H1 (cell line): Measurements from ENCODE around the gene LDAH. TPM values are rescaled to one million over a fixed set of nuclear protein-coding genes. Genes with fewer than 3 reads are reported as not detected.

Experiments
- CTCF ChIA-PET: fragments of 300-600 bp; sonication (Branson Sonifier 250); formaldehyde crosslinking; loops from one replicate; lab custom pipeline; 2021; ENCODE audit not compliant: partially characterized antibody; lab: Charles Lee
- POLR2A ChIA-PET: fragments of 300-600 bp; sonication (Branson Sonifier 250); formaldehyde crosslinking; loops from one replicate; lab custom pipeline; 2021; ENCODE audit warnings: inconsistent platforms; ENCODE audit not compliant: partially characterized antibody; lab: Charles Lee
- DNase-seq, 2 experiments: peaks; one replicate each; pipeline versions ENCODE4 v3.0.0 to v3.0.0-alpha.2; 2010 to 2022; ENCODE audit warnings: low spot score in 2 of 2, low read depth in 1 of 2, mixed read lengths in 1 of 2
- FAIRE-seq: peaks from 2 replicates; lab custom pipeline; 2011; peaks lifted over from hg19 to GRCh38; lab: Jason Lieb, UNC
- H2AFZ ChIP-seq: 2 replicates; pipeline ENCODE4 v1.8.1; 2012; ENCODE audit warnings: low read length, inconsistent platforms
- H2AK5ac ChIP-seq: 2 replicates; pipeline ENCODE4 v1.6.1; 2013; ENCODE audit warnings: low read depth, low read length
- H2BK120ac ChIP-seq: replicated peaks from 2 replicates; pipeline ENCODE3; 2013; ENCODE audit warnings: low read depth, low read length, inconsistent platforms
- H2BK12ac ChIP-seq: 2 replicates; pipeline ENCODE4 v1.6.1; 2013; ENCODE audit warnings: low read depth, low read length
- H2BK15ac ChIP-seq: 2 replicates; pipeline ENCODE4 v1.6.1; 2013; ENCODE audit warnings: low read length
- H2BK20ac ChIP-seq: 2 replicates; pipeline ENCODE4 v1.6.1; 2013; ENCODE audit warnings: low read length
- H2BK5ac ChIP-seq: 2 replicates; pipeline ENCODE4 v1.6.1; 2013; ENCODE audit warnings: low read depth, low read length
- H3K14ac ChIP-seq: 2 replicates; pipeline ENCODE4 v1.6.1; 2013; ENCODE audit warnings: inconsistent platforms; ENCODE audit not compliant: insufficient read length
- H3K18ac ChIP-seq: 2 replicates; pipeline ENCODE4 v1.6.1; 2013; ENCODE audit warnings: low read length; ENCODE audit errors: extremely low read depth
- H3K23ac ChIP-seq: 2 replicates; pipeline ENCODE4 v1.6.1; 2013; ENCODE audit warnings: inconsistent platforms; ENCODE audit not compliant: insufficient read length
- H3K23me2 ChIP-seq: 2 replicates; pipeline ENCODE4 v1.6.1; 2013; ENCODE audit warnings: low read depth, low read length
- H3K27ac ChIP-seq: 2 replicates; pipeline ENCODE4 v1.6.1; 2011; ENCODE audit warnings: low read depth, low read length, inconsistent platforms
- H3K27me3 ChIP-seq, 4 experiments: replicated peaks in 1 of 4; 1 replicate in 1 of 4; 2 replicates in 3 of 4; pipeline versions ENCODE4 v1.6.1 to v1.8.1; 2011 to 2013; ENCODE audit warnings: low read length in 3 of 4, mild to moderate bottlenecking in 3 of 4, inconsistent platforms in 2 of 4, mixed read lengths in 2 of 4, moderate library complexity in 1 of 4; ENCODE audit not compliant: control insufficient read depth in 3 of 4, insufficient read depth in 3 of 4; ENCODE audit errors: extremely low read depth in 1 of 4
- H3K36me3 ChIP-seq, 4 experiments: 2 replicates each; pipeline versions ENCODE4 v1.6.1 to v1.8.1; 2011 to 2013; ENCODE audit warnings: mild to moderate bottlenecking in 4 of 4, low read length in 3 of 4, moderate library complexity in 2 of 4, control low read depth in 1 of 4, inconsistent platforms in 1 of 4; ENCODE audit not compliant: insufficient read depth in 4 of 4, control insufficient read depth in 2 of 4
- H3K4ac ChIP-seq: replicated peaks from 2 replicates; pipeline ENCODE3; 2013; ENCODE audit warnings: low read length, low read depth, mixed read lengths, inconsistent platforms; ENCODE audit not compliant: insufficient read length
- H3K4me1 ChIP-seq, 4 experiments: replicated peaks in 1 of 4; 1 replicate in 1 of 4; 2 replicates in 3 of 4; pipeline versions ENCODE4 v1.6.1 to v1.8.1; 2011 to 2013; ENCODE audit warnings: low read length in 3 of 4, inconsistent platforms in 2 of 4, mixed read lengths in 1 of 4; ENCODE audit not compliant: insufficient read depth in 4 of 4, control insufficient read depth in 3 of 4
- H3K4me2 ChIP-seq, 2 experiments: 2 replicates each; pipeline versions ENCODE4 v1.6.1 to v1.8.1; 2011 to 2013; ENCODE audit warnings: low read depth in 2 of 2, low read length in 2 of 2, control low read depth in 1 of 2, inconsistent platforms in 1 of 2, mild to moderate bottlenecking in 1 of 2; ENCODE audit not compliant: insufficient read depth in 1 of 2
- H3K4me3 ChIP-seq, 4 experiments: fragments of 200-600, 300-600 bp in 1 of 4; sonication (generic), shearing (Covaris generic), sonication (Bioruptor Twin) in 1 of 4; 2 replicates each; pipeline versions ENCODE4 v1.5.1 to v1.8.1; 2011 to 2016; ENCODE audit warnings: low read length in 4 of 4, low read depth in 3 of 4, control low read depth in 2 of 4, inconsistent platforms in 2 of 4, mild to moderate bottlenecking in 2 of 4, mixed read lengths in 1 of 4, moderate library complexity in 1 of 4; ENCODE audit not compliant: insufficient read depth in 2 of 4; ENCODE audit errors: extremely low read depth in 1 of 4
- H3K56ac ChIP-seq: replicated peaks from 2 replicates; pipeline ENCODE3; 2013; ENCODE audit warnings: low read depth, mild to moderate bottlenecking, mixed read lengths, low read length, inconsistent platforms; ENCODE audit not compliant: insufficient read length
- H3K79me1 ChIP-seq: 2 replicates; pipeline ENCODE4 v1.6.1; 2013; ENCODE audit warnings: low read depth, low read length, control low read depth
- H3K79me2 ChIP-seq, 2 experiments: 2 replicates each; pipeline versions ENCODE4 v1.6.1 to v1.8.1; 2012 to 2013; ENCODE audit warnings: low read length in 2 of 2, mild to moderate bottlenecking in 2 of 2, inconsistent platforms in 1 of 2; ENCODE audit not compliant: insufficient read depth in 2 of 2, control insufficient read depth in 1 of 2
- H3K9ac ChIP-seq, 4 experiments: replicated peaks in 1 of 4; 1 replicate in 1 of 4; 2 replicates in 3 of 4; pipeline versions ENCODE4 v1.6.1 to v1.8.1; 2011 to 2013; ENCODE audit warnings: low read depth in 3 of 4, low read length in 3 of 4, control low read depth in 2 of 4, mild to moderate bottlenecking in 2 of 4, moderate library complexity in 2 of 4, inconsistent platforms in 1 of 4; ENCODE audit errors: extremely low read depth in 1 of 4
- H3K9me3 ChIP-seq, 2 experiments: 2 replicates each; pipeline versions ENCODE4 v1.6.1 to v1.8.1; 2012 to 2013; ENCODE audit warnings: mild to moderate bottlenecking in 2 of 2, moderate library complexity in 2 of 2, control low read depth in 1 of 2, inconsistent platforms in 1 of 2, low read depth in 1 of 2, low read length in 1 of 2, mixed read lengths in 1 of 2; ENCODE audit not compliant: insufficient read depth in 2 of 2
- H4K20me1 ChIP-seq, 2 experiments: replicated peaks in 1 of 2; 2 replicates each; pipeline versions ENCODE3 to v1.8.1; 2011 to 2013; ENCODE audit warnings: inconsistent platforms in 2 of 2, low read length in 2 of 2, mild to moderate bottlenecking in 1 of 2; ENCODE audit not compliant: insufficient read depth in 2 of 2, control insufficient read depth in 1 of 2
- H4K5ac ChIP-seq: 2 replicates; pipeline ENCODE4 v1.6.1; 2013; ENCODE audit warnings: low read length, low read depth, mixed read lengths, inconsistent platforms; ENCODE audit not compliant: insufficient read length
- H4K8ac ChIP-seq: 2 replicates; pipeline ENCODE4 v1.8.0; 2013; ENCODE audit warnings: mild to moderate bottlenecking, moderate library complexity, low read length, inconsistent platforms; ENCODE audit not compliant: insufficient read depth; ENCODE audit errors: extremely low read depth
- H4K91ac ChIP-seq: replicated peaks from 2 replicates; pipeline ENCODE3; 2013; ENCODE audit warnings: low read length, mixed read lengths, inconsistent platforms; ENCODE audit not compliant: insufficient read length
- GTF2F1 ChIP-seq: IDR thresholded peaks from 2 replicates; pipeline ENCODE4 v1.6.1; 2012; ENCODE audit warnings: low read depth, low read length, improper control_type of control experiment, borderline replicate concordance
- WGBS, 2 experiments: shearing (Covaris generic) in 1 of 2; methylation state at CpG; one replicate each; pipeline versions ENCODE4 v1.1.6 to v1.1.7; 2013 to 2015; ENCODE audit warnings: low lambda C conversion rate in 2 of 2, mixed read lengths in 2 of 2, inconsistent platforms in 1 of 2, low coverage in 1 of 2, missing lambda C conversion rate in 1 of 2; ENCODE audit not compliant: insufficient replicate concordance in 2 of 2, insufficient coverage in 1 of 2, insufficient read length in 1 of 2; ENCODE audit errors: extremely low coverage in 1 of 2, missing lambda C conversion rate in 1 of 2; 5-methylcytosine and 5-hydroxymethylcytosine counted together
- polyA plus RNA-seq, 7 experiments: library from polyadenylated mRNA; depleted of rRNA in 3 of 7; stranded (reverse) in 5 of 7; unstranded in 2 of 7; fragments of >200 nt in 5 of 7; fragments of 200-250 nt in 2 of 7; gene quantifications; 1 replicate in 5 of 7; 2 replicates in 1 of 7; 4 replicates in 1 of 7; pipeline versions ENCODE4 v1.2.1 to v1.2.3, GENCODE V29; 2011 to 2013; ENCODE audit warnings: missing spikeins in 2 of 7, mixed read lengths in 2 of 7
- total RNA-seq: library from RNA; stranded (reverse); fragmentation: NEBNext Ultra II Directional; extraction: Animal tissue kit (Norgen Biotek cat#: 25700); gene quantifications from 2 replicates; pipeline ENCODE4 v1.2.1, GENCODE V29; 2021

LDAH gene
- total and polyA plus RNA-seq, 2 of the 8 experiments (the other 6 are each of a cell fraction or from before 2014, with no cell fraction given): 10.9 to 26.3 TPM

DNA sequence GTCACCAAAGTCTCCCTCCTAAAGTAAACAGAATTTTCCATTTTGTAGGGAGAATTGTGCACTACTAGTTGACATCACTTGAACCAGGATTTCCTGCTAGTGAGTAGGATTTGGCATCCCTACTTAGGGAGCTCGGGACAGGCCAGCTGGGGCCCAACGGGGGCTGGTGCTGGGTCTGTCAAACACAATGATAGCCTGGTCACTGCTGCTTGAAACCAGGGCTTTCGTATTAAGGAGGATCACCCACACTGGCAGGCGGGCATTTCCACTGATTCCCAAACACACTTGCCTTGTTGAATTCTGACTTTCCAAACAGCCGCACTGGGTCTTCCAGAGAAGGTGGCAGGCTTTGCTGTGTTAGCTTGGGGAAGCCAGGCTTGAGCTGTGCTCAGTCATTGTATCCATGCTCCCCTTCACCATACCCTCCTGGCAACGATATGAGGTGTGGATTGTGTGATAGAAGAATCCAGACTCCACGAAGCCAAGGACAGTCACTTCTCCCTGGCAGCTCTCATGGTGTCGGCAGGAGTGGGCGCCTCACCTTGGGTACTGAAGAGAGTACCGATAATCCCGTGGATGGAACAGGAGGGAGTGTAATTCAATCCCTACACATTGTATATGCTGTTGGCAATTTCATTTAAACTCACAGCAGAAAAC lies 148.5 kb downstream of the LDAH start:
- WGBS, 2 experiments: 83% methylated on average over 11 of the region's 11 CpGs; no CpG with 5 or more reads in 1 of the 2 experiments
- H2BK120ac ChIP-seq: no peak overlapping the region
- peak overlapping the region; percentile 49; the same call in 1 of the 2 replicates for H2BK5ac ChIP-seq
- no peak overlapping the region for H3K56ac ChIP-seq
- no peak overlapping the region for H3K14ac ChIP-seq
- H3K36me3 ChIP-seq: peaks cover 0 to 5% (median 0%) of the 10 kb centered on the region in 4 experiments; a peak in 1 of 8 replicates
- no peak overlapping the region for H2AFZ ChIP-seq
- no peaks in the 10 kb centered on the region for H3K23me2 ChIP-seq
- H4K20me1 ChIP-seq: peaks cover 3 to 6% of the 10 kb centered on the region in 2 experiments
- H3K18ac ChIP-seq: no peak overlapping the region; the same call in none of the 2 replicates
- no peaks in the 10 kb centered on the region for H3K79me2 ChIP-seq
- H3K4me1 ChIP-seq: peaks cover 9 to 34% (median 20%) of the 10 kb centered on the region in 4 experiments
- no peak overlapping the region for H2BK15ac ChIP-seq
- H3K4ac ChIP-seq: no peak overlapping the region
- no peak for FAIRE-seq
- H3K9ac ChIP-seq: no peak overlapping the region
- DNase-seq: no peak
- no peak overlapping the region; the same call in 1 of the 2 replicates for H2BK20ac ChIP-seq
- no peaks in the 10 kb centered on the region for H3K79me1 ChIP-seq
- no peak overlapping the region for H3K27ac ChIP-seq
- H2BK12ac ChIP-seq: 0 out of 2 replicates have a peak overlapping the region, but pooled peaks have one; percentile 61
- H3K9me3 ChIP-seq: no peaks in the 10 kb centered on the region; a peak in 1 of 4 replicates
- peak overlapping the region; percentile 85; the same call in 1 of the 2 replicates for H2AK5ac ChIP-seq
- no peak overlapping the region for H3K23ac ChIP-seq
- H4K8ac ChIP-seq: no peak overlapping the region
- H4K5ac ChIP-seq: no peak overlapping the region
- ChIA-PET CTCF (interaction anchor here (0.9 to 8.7 kb wide), 15 partner anchors 10 to 374 kb away, joined by 3 to 266 read pairs (median 13); partner anchors contain the start of genes GDF7 and HS1BP3), POLR2A (interaction anchor here (1.4 to 2.3 kb wide), 4 partner anchors 8 to 149 kb away, joined by 4 to 8 read pairs (median 6); partner anchors contain the start of genes GDF7, HS1BP3 and LDAH)
- H4K91ac ChIP-seq: no peak overlapping the region
- no peak overlapping the region for H3K4me3 ChIP-seq
- H3K27me3 ChIP-seq: peaks cover 24 to 56% (median 46%) of the 10 kb centered on the region in 4 experiments
- peak overlapping the region in 1 of 2 experiments; percentile 6; a peak in 1 of 4 replicates for H3K4me2 ChIP-seq
- TF ChIP-seq GTF2F1: no peak
